GM18502 (cell line): ENCODE data around the gene TNXB.
A peak's percentile ranks its signal among the peaks of the same experiment; 100 is the strongest.
"Not testable (repeated sequence)": the region's sequence is repeated elsewhere in the genome, so short reads cannot be mapped to it uniquely, and the experiment has no call there.

Experiments
- ATAC-seq: cut with Tn5 transposase; IDR thresholded peaks from one replicate; pipeline ENCODE4 v1.9.1; 2021; ENCODE audit warnings: mild to moderate bottlenecking; ENCODE audit not compliant: unreplicated experiment, poor library complexity

TNXB gene

DNA sequence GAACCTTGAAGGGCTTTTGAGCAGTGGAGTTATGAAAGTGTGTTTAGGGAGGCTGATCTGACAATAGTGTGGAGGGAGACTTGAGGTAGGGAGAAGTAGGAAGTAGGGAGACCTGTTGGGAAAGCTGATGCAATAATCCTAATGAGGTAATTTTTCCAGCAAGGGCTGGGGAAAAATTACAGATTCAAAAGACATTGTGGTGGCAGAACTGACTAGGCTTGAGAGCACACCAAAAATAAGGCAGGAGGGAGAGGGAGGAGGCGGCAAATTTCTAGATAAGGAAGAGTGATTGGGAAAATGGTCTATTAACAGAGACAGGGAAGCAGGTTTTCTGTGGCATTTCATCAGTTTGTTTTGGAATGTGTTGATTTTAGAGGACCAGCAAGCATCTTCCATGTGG, 37.1 kb upstream of the TNXB start:
- no peak for ATAC-seq

DNA sequence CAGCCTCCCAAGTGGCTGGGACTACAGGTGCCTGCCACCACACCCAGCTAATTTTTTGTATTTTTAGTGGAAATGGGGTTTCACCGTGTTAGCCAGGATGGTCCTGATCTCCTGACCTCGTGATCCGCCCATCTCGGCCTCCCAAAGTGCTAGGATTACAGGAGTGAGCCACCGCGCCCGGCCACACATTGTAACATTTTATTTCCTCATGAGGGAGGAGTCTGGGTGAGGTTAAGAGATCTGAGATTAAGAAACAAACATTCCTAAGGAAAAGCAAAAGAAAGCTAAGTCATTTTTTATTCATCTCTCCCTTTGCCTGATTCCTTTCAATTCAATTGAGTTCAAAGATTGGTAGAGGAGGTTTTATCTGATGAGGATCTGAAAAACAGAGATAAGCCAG, 35.1 kb upstream of the TNXB start:
- not testable (repeated sequence) for ATAC-seq

DNA sequence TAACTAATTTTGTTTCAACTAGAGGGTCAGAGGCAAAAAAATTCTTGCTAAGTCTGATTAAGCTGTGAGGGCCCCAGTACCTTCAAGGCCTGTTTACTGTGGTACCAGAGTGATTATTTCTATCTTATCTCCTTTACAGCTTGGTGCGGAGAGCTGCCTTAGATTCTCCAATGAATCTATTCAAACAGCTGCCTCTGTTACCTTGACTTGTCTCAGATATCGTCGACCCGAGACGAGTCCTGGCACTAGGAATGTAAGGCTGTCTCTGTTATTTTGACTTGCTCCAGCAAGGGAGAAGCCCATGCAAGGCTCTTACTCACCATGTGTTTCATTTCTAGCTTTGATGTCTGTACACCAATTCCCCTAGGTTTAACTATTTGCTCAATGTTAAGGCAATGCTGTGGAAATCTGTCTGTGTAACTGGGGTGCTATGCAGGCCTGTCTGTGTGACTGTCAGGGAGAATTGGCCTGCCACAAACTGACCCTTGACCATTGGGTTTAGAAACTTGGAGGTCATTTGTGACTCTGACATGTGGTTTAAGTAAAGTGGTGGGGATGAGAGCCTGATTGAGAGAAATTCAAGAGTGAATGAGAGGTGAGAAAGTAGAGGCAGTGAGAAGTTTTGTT, 31.4 kb upstream of the TNXB start:
- no peak for ATAC-seq

DNA sequence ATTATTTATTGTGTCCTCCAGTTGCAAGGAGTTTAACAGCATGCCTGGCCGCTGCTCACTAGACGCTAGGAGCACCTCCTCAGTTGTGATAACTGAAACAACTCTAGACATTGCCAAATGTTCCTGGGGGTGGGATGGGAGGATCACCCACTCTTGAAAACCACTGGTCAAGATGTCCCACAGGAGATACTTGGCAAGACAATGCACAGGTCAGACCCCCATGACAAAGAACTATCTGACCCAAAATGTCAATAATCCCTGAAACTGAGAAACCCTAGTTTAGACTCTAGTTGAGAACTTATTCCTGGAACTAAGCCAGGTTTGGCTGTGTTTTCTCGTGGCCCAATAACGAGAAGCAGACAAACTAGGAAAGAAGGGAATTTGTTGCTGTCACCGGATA, 30.5 kb upstream of the TNXB start:
- ATAC-seq = no peak

DNA sequence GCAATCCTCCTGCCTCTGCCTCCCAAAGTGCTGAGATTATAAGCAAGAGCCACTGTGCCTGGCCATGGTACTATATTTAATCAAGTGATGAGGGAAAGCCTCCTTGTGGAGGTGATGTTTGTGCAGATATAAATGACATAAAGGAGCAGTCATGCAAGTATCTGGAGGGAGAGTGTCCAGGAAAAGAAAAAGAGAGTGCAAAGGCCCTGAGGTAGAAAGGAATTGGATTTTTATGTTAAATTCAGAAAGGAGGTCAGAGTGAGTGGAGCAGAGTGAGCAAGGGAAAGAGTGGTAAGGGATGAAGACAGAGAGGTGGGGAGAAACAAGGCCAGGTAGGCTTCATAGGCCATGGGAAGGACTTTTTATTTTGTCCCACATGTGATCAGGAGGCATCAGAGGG, 28.3 kb upstream of the TNXB start:
- no peak for ATAC-seq

GRCh38 chr6:32133786-32134185, 24.6 kb upstream of the TNXB start:
- no peak for ATAC-seq

- ATAC-seq = no peak
Observed at GRCh38 chr6:32132110-32132509, 23.0 kb upstream of the TNXB start.

DNA sequence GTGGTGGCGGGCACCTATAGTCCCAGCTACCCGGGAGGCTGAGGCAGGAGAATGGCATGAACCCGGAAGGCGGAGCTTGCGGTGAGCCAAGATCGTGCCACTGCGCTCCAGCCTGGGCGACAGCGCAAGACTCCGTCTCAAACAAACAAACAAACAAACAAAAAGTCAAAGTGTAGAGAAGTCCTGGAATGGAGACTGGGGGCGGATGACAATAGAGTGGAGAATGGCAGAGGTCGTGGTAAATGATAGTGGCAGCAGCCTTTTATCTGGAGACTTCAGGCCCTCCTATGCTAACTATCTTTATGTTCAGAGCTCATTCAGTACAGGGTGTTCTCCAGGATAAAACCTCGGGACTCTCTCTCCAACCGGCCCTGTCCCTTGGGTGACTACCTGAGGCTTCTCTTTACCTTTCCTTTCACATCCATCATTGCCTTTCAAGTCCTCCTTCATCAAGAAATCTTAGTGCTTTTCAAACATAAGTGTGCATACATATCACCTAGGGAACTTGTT, 22.4 kb upstream of the TNXB start:
- ATAC-seq = no peak

GRCh38 chr6:32129297-32130088, 20.4 kb upstream of the TNXB start:
- no peak for ATAC-seq

- no peak for ATAC-seq
Observed at GRCh38 chr6:32128751-32129296, 19.7 kb upstream of the TNXB start.

GRCh38 chr6:32127717-32128592, 18.8 kb upstream of the TNXB start, which contains the start of gene ATF6B:
ATF6B (minus strand) TSS chr6:32128246; CDS start chr6:32128207, 39 bp downstream.
- ATAC-seq = peak; percentile 84

DNA sequence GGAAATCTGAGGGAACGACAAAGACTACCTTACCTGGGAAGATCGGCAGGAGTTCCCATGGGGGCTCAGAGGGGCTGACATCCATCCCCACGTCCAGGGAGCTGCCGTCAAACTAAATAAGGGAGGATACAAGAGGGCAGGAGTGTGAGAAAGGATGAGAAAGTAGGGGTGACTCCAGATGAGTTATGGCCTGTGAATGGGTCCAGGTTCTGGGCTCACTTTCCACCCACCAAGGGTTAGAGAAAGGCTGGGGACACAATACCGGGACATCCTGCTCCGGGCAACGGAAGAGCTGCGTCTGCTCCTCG, 18.2 kb upstream of the TNXB start:
- ATAC-seq = no peak

DNA sequence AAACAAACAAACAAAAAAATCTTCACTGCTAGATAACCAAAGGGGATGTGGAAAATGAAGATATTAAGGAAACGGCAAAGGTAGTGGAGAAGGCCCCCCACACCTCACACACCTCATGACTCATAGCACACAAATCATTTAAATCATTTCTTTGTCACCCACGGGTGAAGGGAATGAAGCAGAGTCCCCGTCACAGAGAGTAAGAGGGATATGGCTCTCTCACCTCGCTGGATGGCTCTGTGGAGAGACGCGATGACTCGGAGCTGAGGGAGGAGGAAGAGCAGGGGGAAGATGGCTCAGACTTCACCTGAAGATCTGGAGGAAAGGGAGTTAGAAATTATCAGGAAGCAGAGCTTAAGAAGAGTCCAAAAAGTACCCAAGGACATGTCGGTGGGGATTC, 17.7 kb upstream of the TNXB start:
- no peak for ATAC-seq

- ATAC-seq = no peak
Observed at GRCh38 chr6:32123681-32124080, 14.5 kb upstream of the TNXB start.

- ATAC-seq = no peak
Observed at GRCh38 chr6:32120573-32121059, 11.5 kb upstream of the TNXB start.

DNA sequence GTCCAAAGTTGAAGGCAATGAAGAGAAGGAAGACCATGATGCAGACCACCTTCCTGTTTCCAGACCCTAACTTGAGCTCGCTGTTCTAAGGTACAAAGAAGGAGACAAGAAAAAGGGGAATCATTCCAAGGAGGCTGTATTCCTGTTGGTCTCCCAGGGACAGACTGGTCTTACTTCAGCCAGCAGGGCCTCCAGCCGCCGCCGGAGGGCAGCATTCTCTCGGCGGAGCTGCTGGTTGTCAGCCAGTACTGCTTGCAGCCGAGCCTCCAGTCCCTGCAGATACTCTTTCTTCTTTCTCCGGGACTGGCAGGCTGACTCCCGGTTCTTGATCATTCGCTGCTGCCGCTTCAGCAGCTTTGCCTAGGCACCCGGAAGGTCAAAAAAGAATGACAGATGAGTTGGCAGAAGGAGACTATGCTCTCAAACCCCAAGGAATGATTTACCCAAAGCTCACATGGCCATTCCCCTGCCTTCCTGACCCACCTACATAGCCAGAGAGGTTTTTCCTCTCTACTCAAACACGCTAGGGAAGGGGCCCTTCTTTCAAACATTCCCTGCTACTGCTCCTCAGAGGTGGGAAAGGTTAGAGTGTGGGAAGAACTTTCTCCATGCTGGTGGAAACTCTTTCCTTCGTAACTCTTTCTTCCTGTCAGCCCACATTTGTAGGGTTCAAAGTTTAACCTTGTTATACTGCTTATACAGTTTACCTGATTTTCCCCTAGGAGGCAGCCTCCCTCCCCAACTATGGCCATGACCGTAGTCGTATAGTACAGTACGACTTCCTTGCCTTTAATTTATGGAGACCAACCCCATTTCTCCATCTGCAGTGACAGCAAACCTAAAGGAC, 9.9 kb upstream of the TNXB start:
- no peak for ATAC-seq

- no peak for ATAC-seq
Observed at GRCh38 chr6:32117461-32117860, 8.3 kb upstream of the TNXB start.

DNA sequence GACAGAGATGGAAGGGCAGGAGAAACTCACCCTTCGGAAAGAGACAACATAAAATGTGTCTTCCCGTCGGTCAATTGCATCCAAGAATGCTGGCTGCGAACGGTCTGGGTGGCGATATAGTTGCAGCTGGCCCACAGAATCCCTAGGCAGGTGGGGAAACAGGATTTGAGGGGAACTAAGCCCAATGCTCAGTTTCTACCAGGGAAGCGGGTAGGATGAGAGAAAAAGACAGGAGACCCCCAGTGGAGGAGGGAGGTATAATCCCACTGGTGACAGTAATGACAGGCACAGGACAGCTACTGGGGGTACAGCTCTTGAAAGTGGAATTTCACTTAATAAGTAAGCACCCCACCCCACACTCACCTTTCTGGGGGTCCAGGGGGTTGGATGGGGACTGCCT, 7.5 kb upstream of the TNXB start:
- ATAC-seq = no peak

DNA sequence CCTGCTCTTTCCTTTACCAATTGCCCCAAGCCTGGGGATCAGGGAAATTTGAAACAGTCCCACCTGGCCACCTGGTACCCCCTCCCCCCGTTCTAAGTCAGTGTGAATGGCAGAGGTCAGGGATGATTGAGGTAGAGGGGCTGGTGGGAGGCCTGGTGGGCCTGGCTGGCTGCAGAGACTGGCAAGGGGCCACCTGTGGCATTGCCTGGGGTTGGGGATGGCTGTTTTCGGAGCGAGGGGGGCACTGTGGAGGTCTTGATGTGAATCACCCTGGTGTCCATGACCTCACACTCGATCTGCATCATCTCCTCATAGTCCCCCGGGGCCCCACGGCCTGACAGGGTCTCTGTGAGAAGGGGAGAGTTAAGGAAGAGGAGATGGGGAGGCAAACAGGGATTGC, 6.5 kb upstream of the TNXB start:
- ATAC-seq = no peak

GRCh38 chr6:32114796-32115195, 5.7 kb upstream of the TNXB start:
- ATAC-seq = no peak
